HCT116 (cell line): Measurements from ENCODE around the gene MT3. TPM values are rescaled to one million over a fixed set of nuclear protein-coding genes. Genes with fewer than 3 reads are reported as not detected.
A peak's percentile ranks its signal among the peaks of the same experiment; 100 is the strongest.

Experiments used
- ATAC-seq: fragments of 200-7000 bp; cut with Tn5 transposase; 2 replicates; pipeline ENCODE4 v1.9.1; 2020; ENCODE audit warnings: mild to moderate bottlenecking, moderate library complexity
- BruUV-seq: library from RNA; stranded (reverse); fragments of 400-500 nt; replicated peaks from 2 replicates; lab custom pipeline; 2021; lab: Mats Ljungman, UMichigan
- CTCF ChIA-PET: fragments of 300-600 bp; sonication (Branson Sonifier 250); formaldehyde crosslinking; loops from one replicate; lab custom pipeline; 2021; ENCODE audit warnings: antibody characterized with exemption; lab: Charles Lee
- POLR2A ChIA-PET: fragments of 300-600, 350-600 bp; sonication (Branson Sonifier 250); formaldehyde crosslinking; loops from one replicate; lab custom pipeline; 2021; ENCODE audit warnings: antibody characterized with exemption; lab: Charles Lee
- RAD21 ChIA-PET, 2 experiments: fragments of 300-600 bp; sonication (Branson Sonifier 250); formaldehyde crosslinking; loops; one replicate each; lab custom pipeline; 2023; ENCODE audit warnings: low total read pairs in 2 of 2; ENCODE audit not compliant: uncharacterized antibody in 2 of 2, unreplicated experiment in 2 of 2, low non-redundant PET in 1 of 2; lab: Charles Lee
- DNase-seq: peaks from one replicate; pipeline ENCODE4 v3.0.0-alpha.2; 2010; ENCODE audit warnings: low read depth, low spot score
- H2AFZ ChIP-seq: fragments of 200-600 bp; shearing (Covaris generic), sonication (generic); 2 replicates; pipeline ENCODE4 v1.6.1; 2017; ENCODE audit warnings: low read depth, mixed run types, mixed read lengths, antibody characterized with exemption, low read length; ENCODE audit not compliant: poor library complexity, severe bottlenecking
- H3K27ac ChIP-seq: 2 replicates; pipeline ENCODE4 v1.5.1; 2012; ENCODE audit warnings: low read depth, low read length
- H3K27me3 ChIP-seq: fragments of 200-600 bp; sonication (generic); 2 replicates; pipeline ENCODE4 v1.6.1; 2016; ENCODE audit warnings: mixed run types, low read length, mixed read lengths; ENCODE audit not compliant: insufficient read depth
- H3K36me3 ChIP-seq, 2 experiments: fragments of 200-500 bp in 1 of 2; fragments of 200-600 bp in 1 of 2; sonication (Bioruptor generic) in 1 of 2; sonication (generic) in 1 of 2; 2 replicates each; pipeline versions ENCODE4 v1.5.1 to v1.6.1; 2014 to 2016; ENCODE audit warnings: low read length in 2 of 2, inconsistent platforms in 1 of 2, mixed read lengths in 1 of 2, mixed run types in 1 of 2; ENCODE audit not compliant: insufficient read depth in 2 of 2, control insufficient read depth in 1 of 2
- H3K4me1 ChIP-seq, 2 experiments: fragments of 200-600 bp in 1 of 2; sonication (generic) in 1 of 2; 2 replicates each; pipeline versions ENCODE4 v1.5.1 to v1.6.1; 2012 to 2017; ENCODE audit warnings: low read length in 2 of 2, inconsistent platforms in 1 of 2, mild to moderate bottlenecking in 1 of 2, mixed read lengths in 1 of 2, mixed run types in 1 of 2, moderate library complexity in 1 of 2; ENCODE audit not compliant: insufficient read depth in 2 of 2, control insufficient read depth in 1 of 2
- H3K4me2 ChIP-seq: fragments of 200-600 bp; sonication (generic); 2 replicates; pipeline ENCODE4 v1.6.1; 2017; ENCODE audit warnings: mixed run types, low read length, mixed read lengths
- H3K4me3 ChIP-seq, 2 experiments: fragments of 200-600 bp in 1 of 2; sonication (generic) in 1 of 2; replicated peaks in 1 of 2; 2 replicates each; pipeline ENCODE4 v1.5.1; 2011 to 2016; ENCODE audit warnings: low read length in 2 of 2, control low read depth in 1 of 2, low read depth in 1 of 2, mild to moderate bottlenecking in 1 of 2, mixed read lengths in 1 of 2, mixed run types in 1 of 2
- H3K79me2 ChIP-seq: fragments of 200-600 bp; sonication (generic); 2 replicates; pipeline ENCODE4 v1.6.1; 2017; ENCODE audit warnings: mild to moderate bottlenecking, mixed run types, low read length, moderate library complexity, mixed read lengths; ENCODE audit not compliant: insufficient read depth
- H3K9ac ChIP-seq: fragments of 200-600 bp; sonication (generic); 2 replicates; pipeline ENCODE4 v1.6.1; 2016; ENCODE audit warnings: low read length, mixed read lengths
- H3K9me2 ChIP-seq: fragments of 200-600 bp; sonication (generic), shearing (Covaris generic); 2 replicates; pipeline ENCODE4 v1.6.1; 2017; ENCODE audit warnings: mixed run types, mild to moderate bottlenecking, moderate library complexity; ENCODE audit not compliant: insufficient read depth
- H3K9me3 ChIP-seq, 2 experiments: fragments of 200-500 bp in 1 of 2; fragments of 200-600 bp in 1 of 2; sonication (Bioruptor generic) in 1 of 2; sonication (generic) in 1 of 2; 2 replicates each; pipeline ENCODE4 v1.6.1; 2014 to 2017; ENCODE audit warnings: low read length in 2 of 2, mixed read lengths in 2 of 2, inconsistent platforms in 1 of 2, low read depth in 1 of 2, mild to moderate bottlenecking in 1 of 2, mixed run types in 1 of 2, moderate library complexity in 1 of 2; ENCODE audit not compliant: control insufficient read depth in 1 of 2, insufficient read depth in 1 of 2
- H4K20me1 ChIP-seq: fragments of 200-600 bp; sonication (generic), shearing (Covaris generic); 2 replicates; pipeline ENCODE4 v1.6.1; 2017; ENCODE audit warnings: mixed run types, mild to moderate bottlenecking, moderate library complexity; ENCODE audit not compliant: insufficient read depth
- CBX3 ChIP-seq: IDR thresholded peaks from 2 replicates; pipeline ENCODE4 v1.6.1; 2012; ENCODE audit warnings: low read depth
- CEBPB ChIP-seq: IDR thresholded peaks from 2 replicates; pipeline ENCODE4 v1.6.1; 2012; ENCODE audit warnings: low read depth
- CTCF ChIP-seq, 3 experiments: fragments of 200-600 bp in 1 of 3; sonication (generic) in 1 of 3; IDR thresholded peaks in 2 of 3; conservative IDR thresholded peaks in 1 of 3; 2 replicates each; pipeline ENCODE4 v1.5.1; 2012 to 2017; ENCODE audit warnings: low read depth in 2 of 3, low read length in 2 of 3, antibody characterized with exemption in 1 of 3, borderline replicate concordance in 1 of 3, control low read depth in 1 of 3, mild to moderate bottlenecking in 1 of 3, mixed read lengths in 1 of 3, mixed run types in 1 of 3, moderate library complexity in 1 of 3; ENCODE audit not compliant: insufficient read depth in 1 of 3
- EGR1 ChIP-seq: IDR thresholded peaks from 2 replicates; pipeline ENCODE4 v1.6.1; 2012; ENCODE audit warnings: low read depth
- ELF1 ChIP-seq: IDR thresholded peaks from 2 replicates; pipeline ENCODE4 v1.6.1; 2012; ENCODE audit warnings: low read depth, borderline replicate concordance
- EZH2 ChIP-seq: fragments of 200-600 bp; sonication (generic); IDR thresholded peaks from 2 replicates; pipeline ENCODE4 v1.6.1; 2017; ENCODE audit warnings: antibody characterized with exemption, mixed run types
- EZH2phosphoT487 ChIP-seq: fragments of 200-600 bp; IDR thresholded peaks from 2 replicates; pipeline ENCODE4 v1.6.1; 2018; ENCODE audit warnings: antibody characterized with exemption, borderline replicate concordance
- FOSL1 ChIP-seq: IDR thresholded peaks from 2 replicates; pipeline ENCODE4 v1.6.1; 2012; ENCODE audit warnings: low read depth
- JUND ChIP-seq: IDR thresholded peaks from 2 replicates; pipeline ENCODE4 v1.6.1; 2012
- POLR2A ChIP-seq: IDR thresholded peaks from 2 replicates; pipeline ENCODE4 v1.7.0; 2011; ENCODE audit warnings: borderline replicate concordance; ENCODE audit not compliant: insufficient read depth, insufficient read length; ENCODE audit errors: extremely low read depth
- POLR2AphosphoS5 ChIP-seq: IDR thresholded peaks from 2 replicates; pipeline ENCODE4 v1.6.1; 2011; ENCODE audit warnings: mild to moderate bottlenecking, low read depth, low read length, moderate library complexity
- RAD21 ChIP-seq: IDR thresholded peaks from 2 replicates; pipeline ENCODE4 v1.6.1; 2012; ENCODE audit warnings: low read depth, mild to moderate bottlenecking
- REST ChIP-seq: IDR thresholded peaks from 2 replicates; pipeline ENCODE4 v1.6.1; 2012; ENCODE audit warnings: low read depth
- SP1 ChIP-seq: IDR thresholded peaks from 2 replicates; pipeline ENCODE4 v1.6.1; 2012; ENCODE audit warnings: low read depth
- SRF ChIP-seq: IDR thresholded peaks from 2 replicates; pipeline ENCODE4 v1.6.1; 2012; ENCODE audit warnings: low read depth
- TCF7L2 ChIP-seq: IDR thresholded peaks from 2 replicates; pipeline ENCODE4 v1.7.0; 2011; ENCODE audit warnings: borderline replicate concordance, inconsistent platforms; ENCODE audit not compliant: insufficient read depth, insufficient read length; ENCODE audit errors: extremely low read depth
- ZFX ChIP-seq: fragments of 450-650 bp; IDR thresholded peaks from 2 replicates; pipeline ENCODE4 v1.6.1; 2017
- ZNF274 ChIP-seq: fragments of 200-500 bp; sonication (Bioruptor generic); IDR thresholded peaks from 2 replicates; pipeline ENCODE4 v1.6.1; 2014; ENCODE audit warnings: mild to moderate bottlenecking, low read depth, low read length, inconsistent platforms
- intact Hi-C: fragments of 100-400 bp; cut with micrococcal nuclease; formaldehyde crosslinking; loops from 2 replicates; pipeline ENCODE4 v1.10.0; 2022
- total RNA-seq: library from RNA; stranded (reverse); gene quantifications from one replicate; pipeline ENCODE4 v1.2.1, GENCODE V29; 2021; ENCODE audit not compliant: unreplicated experiment
- TF ChIP-seq, protein P1 (sequence below): IDR thresholded peaks from 2 replicates; pipeline ENCODE4 v1.6.1; 2012
- TF ChIP-seq, protein P2 (sequence below): IDR thresholded peaks from 2 replicates; pipeline ENCODE4 v1.6.1; 2012

Gene MT3
- total RNA-seq, 1 experiment from 2014 or later, result not detected

GRCh38 chr16:56625943-56626654 lies 36.8 kb downstream of the MT3 start:
- peaks cover 12% of the 10 kb centered on the region for H3K79me2 ChIP-seq
- H3K27me3 ChIP-seq, result no peaks in the 10 kb centered on the region
- no peak for DNase-seq
- peaks cover 12 to 48% of the 10 kb centered on the region in 2 experiments for H3K4me1 ChIP-seq
- no peaks in the 10 kb centered on the region for H3K9me2 ChIP-seq
- ChIA-PET CTCF (interaction anchor here (1.0 to 2.8 kb wide), 6 partner anchors 16 to 76 kb away, joined by 3 to 7 read pairs (median 4); partner anchors contain the start of gene MT2A), RAD21 (interaction anchor here (0.7 to 2.7 kb wide), 9 partner anchors 15 to 76 kb away, joined by 3 to 7 read pairs (median 4); partner anchors contain the start of gene MT2A (in 1 of the 2)), POLR2A (interaction anchor here (0.8 to 9.4 kb wide), 20 partner anchors 7 to 305 kb away, joined by 3 to 344 read pairs (median 5); partner anchors contain the start of genes MT1F, MT1X, MT2A and NUDT21)
- H3K9ac ChIP-seq, result peak overlapping the region; percentile 87
- peak; percentile 24 for ATAC-seq
- H3K36me3 ChIP-seq, result no peaks in the 10 kb centered on the region
- no peaks in the 10 kb centered on the region for H3K9me3 ChIP-seq
- H3K27ac ChIP-seq, result peak overlapping the region; percentile 97
- peak overlapping the region; percentile 88 for H3K4me2 ChIP-seq
- BruUV-seq, result TSS peak; percentile 94
- TF ChIP-seq JUND (peak; percentile 24; the same call in 1 of the 2 replicates), ZFX (0 out of 2 replicates have a peak, but pooled peaks have one; percentile 27), ELF1 (no peak), SP1 (no peak), CEBPB (no peak), CBX3 (no peak), EGR1 (no peak), EZH2 (no peak), EZH2phosphoT487 (no peak), SRF (no peak), POLR2A (no peak), FOSL1 (no peak), REST (no peak), CTCF (IDR thresholded peaks at IDR 0.05 in 2 of 3, conservative IDR thresholded peaks at IDR 0.05 in 1 of 3; ENCODE audit: borderline replicate concordance in 1 of 3, insufficient read depth in 1 of 3, low read depth in 2 of 3, low read length in 2 of 3) (no peak), ZNF274 (no peak), POLR2AphosphoS5 (no peak), RAD21 (no peak), TCF7L2 (no peak)
- TF ChIP-seq, protein P1, sequence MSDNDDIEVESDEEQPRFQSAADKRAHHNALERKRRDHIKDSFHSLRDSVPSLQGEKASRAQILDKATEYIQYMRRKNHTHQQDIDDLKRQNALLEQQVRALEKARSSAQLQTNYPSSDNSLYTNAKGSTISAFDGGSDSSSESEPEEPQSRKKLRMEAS, result peak; percentile 24; the same call in 1 of the 2 replicates
- TF ChIP-seq, protein P2, sequence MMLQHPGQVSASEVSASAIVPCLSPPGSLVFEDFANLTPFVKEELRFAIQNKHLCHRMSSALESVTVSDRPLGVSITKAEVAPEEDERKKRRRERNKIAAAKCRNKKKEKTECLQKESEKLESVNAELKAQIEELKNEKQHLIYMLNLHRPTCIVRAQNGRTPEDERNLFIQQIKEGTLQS, result no peak
- peak overlapping the region; percentile 66 to 72 for H3K4me3 ChIP-seq
- H4K20me1 ChIP-seq, result no peaks in the 10 kb centered on the region
- H2AFZ ChIP-seq, result no peak overlapping the region
- intact Hi-C loops, result loop anchor here (1.0 to 5.0 kb wide), 3 partner anchors 18 to 56 kb away; partner anchors contain the start of genes MT1X and MT2A
